Fibroblast of lung (primary cell): ENCODE measurements around the gene CA9.

Experiments
- EZH2 ChIP-seq: IDR thresholded peaks from 2 replicates; pipeline ENCODE4 v1.5.1; 2012; ENCODE audit warnings: low read length, control low read depth, mild to moderate bottlenecking; ENCODE audit errors: missing control alignments
- TF ChIP-seq, protein P1 (sequence below), 2 donors: IDR thresholded peaks in 1 of 2; conservative IDR thresholded peaks in 1 of 2; 1 replicate in 1 of 2; 2 replicates in 1 of 2; pipeline ENCODE4 v1.5.1; 2011 to 2012; ENCODE audit warnings: low read length in 2 of 2, control low read depth in 1 of 2, inconsistent platforms in 1 of 2, low read depth in 1 of 2, mild to moderate bottlenecking in 1 of 2

GRCh38 chr9:35666549-35666948 is 7.2 kb upstream of the CA9 start:
- TF ChIP-seq, protein P1, sequence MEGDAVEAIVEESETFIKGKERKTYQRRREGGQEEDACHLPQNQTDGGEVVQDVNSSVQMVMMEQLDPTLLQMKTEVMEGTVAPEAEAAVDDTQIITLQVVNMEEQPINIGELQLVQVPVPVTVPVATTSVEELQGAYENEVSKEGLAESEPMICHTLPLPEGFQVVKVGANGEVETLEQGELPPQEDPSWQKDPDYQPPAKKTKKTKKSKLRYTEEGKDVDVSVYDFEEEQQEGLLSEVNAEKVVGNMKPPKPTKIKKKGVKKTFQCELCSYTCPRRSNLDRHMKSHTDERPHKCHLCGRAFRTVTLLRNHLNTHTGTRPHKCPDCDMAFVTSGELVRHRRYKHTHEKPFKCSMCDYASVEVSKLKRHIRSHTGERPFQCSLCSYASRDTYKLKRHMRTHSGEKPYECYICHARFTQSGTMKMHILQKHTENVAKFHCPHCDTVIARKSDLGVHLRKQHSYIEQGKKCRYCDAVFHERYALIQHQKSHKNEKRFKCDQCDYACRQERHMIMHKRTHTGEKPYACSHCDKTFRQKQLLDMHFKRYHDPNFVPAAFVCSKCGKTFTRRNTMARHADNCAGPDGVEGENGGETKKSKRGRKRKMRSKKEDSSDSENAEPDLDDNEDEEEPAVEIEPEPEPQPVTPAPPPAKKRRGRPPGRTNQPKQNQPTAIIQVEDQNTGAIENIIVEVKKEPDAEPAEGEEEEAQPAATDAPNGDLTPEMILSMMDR (conservative IDR thresholded peaks at IDR 0.05 in 1 of 2, IDR thresholded peaks at IDR 0.05 in 1 of 2; ENCODE audit: low read depth in 1 of 2, low read length in 2 of 2), result no peak
- TF ChIP-seq EZH2, result no peak
